Astrocyte (in vitro differentiated cells and primary cell): ENCODE measurements around the gene CMTM8.

Experiments used
- EZH2 ChIP-seq: IDR thresholded peaks from 2 replicates; pipeline ENCODE4 v1.6.1; 2012; ENCODE audit warnings: mild to moderate bottlenecking, low read length, inconsistent platforms; ENCODE audit not compliant: insufficient read depth
- TF ChIP-seq, protein P1 (sequence below): IDR thresholded peaks from 2 replicates; pipeline ENCODE4 v1.5.1; 2011; ENCODE audit warnings: low read depth, mild to moderate bottlenecking, inconsistent platforms, low read length, moderate library complexity; ENCODE audit not compliant: insufficient read depth

DNA sequence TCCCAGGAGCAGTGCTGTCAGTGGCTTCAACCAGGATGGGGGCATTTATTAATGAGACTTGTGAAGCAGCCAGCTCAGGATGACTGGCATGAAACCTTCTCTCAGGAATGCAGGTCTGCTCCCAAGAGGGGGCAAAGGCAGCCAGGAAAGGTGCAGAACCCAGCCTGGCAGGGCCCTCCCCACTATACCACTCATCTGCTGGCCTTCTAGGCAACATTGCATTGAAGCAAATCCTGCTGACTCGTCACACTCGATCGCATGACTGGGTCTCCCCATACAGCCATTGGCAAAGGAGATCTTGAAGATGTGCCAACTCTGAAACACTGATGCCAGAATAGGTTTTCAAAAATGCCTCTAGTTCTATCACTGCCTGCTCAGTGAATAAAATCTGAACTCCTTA lies 87.4 kb downstream of the CMTM8 start:
- TF ChIP-seq, protein P1, sequence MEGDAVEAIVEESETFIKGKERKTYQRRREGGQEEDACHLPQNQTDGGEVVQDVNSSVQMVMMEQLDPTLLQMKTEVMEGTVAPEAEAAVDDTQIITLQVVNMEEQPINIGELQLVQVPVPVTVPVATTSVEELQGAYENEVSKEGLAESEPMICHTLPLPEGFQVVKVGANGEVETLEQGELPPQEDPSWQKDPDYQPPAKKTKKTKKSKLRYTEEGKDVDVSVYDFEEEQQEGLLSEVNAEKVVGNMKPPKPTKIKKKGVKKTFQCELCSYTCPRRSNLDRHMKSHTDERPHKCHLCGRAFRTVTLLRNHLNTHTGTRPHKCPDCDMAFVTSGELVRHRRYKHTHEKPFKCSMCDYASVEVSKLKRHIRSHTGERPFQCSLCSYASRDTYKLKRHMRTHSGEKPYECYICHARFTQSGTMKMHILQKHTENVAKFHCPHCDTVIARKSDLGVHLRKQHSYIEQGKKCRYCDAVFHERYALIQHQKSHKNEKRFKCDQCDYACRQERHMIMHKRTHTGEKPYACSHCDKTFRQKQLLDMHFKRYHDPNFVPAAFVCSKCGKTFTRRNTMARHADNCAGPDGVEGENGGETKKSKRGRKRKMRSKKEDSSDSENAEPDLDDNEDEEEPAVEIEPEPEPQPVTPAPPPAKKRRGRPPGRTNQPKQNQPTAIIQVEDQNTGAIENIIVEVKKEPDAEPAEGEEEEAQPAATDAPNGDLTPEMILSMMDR, result no peak
- no peak for TF ChIP-seq EZH2
